ENCODE results near the gene ILRUN. TPM values are rescaled to one million over a fixed set of nuclear protein-coding genes. Genes with fewer than 3 reads are reported as not detected.

Gene ILRUN
- total and polyA plus RNA-seq, 2 of the 8 experiments (the other 6 are each of a cell fraction or from before 2014, with no cell fraction given), result 39.2 to 81.2 TPM

- TF ChIP-seq, protein P1, sequence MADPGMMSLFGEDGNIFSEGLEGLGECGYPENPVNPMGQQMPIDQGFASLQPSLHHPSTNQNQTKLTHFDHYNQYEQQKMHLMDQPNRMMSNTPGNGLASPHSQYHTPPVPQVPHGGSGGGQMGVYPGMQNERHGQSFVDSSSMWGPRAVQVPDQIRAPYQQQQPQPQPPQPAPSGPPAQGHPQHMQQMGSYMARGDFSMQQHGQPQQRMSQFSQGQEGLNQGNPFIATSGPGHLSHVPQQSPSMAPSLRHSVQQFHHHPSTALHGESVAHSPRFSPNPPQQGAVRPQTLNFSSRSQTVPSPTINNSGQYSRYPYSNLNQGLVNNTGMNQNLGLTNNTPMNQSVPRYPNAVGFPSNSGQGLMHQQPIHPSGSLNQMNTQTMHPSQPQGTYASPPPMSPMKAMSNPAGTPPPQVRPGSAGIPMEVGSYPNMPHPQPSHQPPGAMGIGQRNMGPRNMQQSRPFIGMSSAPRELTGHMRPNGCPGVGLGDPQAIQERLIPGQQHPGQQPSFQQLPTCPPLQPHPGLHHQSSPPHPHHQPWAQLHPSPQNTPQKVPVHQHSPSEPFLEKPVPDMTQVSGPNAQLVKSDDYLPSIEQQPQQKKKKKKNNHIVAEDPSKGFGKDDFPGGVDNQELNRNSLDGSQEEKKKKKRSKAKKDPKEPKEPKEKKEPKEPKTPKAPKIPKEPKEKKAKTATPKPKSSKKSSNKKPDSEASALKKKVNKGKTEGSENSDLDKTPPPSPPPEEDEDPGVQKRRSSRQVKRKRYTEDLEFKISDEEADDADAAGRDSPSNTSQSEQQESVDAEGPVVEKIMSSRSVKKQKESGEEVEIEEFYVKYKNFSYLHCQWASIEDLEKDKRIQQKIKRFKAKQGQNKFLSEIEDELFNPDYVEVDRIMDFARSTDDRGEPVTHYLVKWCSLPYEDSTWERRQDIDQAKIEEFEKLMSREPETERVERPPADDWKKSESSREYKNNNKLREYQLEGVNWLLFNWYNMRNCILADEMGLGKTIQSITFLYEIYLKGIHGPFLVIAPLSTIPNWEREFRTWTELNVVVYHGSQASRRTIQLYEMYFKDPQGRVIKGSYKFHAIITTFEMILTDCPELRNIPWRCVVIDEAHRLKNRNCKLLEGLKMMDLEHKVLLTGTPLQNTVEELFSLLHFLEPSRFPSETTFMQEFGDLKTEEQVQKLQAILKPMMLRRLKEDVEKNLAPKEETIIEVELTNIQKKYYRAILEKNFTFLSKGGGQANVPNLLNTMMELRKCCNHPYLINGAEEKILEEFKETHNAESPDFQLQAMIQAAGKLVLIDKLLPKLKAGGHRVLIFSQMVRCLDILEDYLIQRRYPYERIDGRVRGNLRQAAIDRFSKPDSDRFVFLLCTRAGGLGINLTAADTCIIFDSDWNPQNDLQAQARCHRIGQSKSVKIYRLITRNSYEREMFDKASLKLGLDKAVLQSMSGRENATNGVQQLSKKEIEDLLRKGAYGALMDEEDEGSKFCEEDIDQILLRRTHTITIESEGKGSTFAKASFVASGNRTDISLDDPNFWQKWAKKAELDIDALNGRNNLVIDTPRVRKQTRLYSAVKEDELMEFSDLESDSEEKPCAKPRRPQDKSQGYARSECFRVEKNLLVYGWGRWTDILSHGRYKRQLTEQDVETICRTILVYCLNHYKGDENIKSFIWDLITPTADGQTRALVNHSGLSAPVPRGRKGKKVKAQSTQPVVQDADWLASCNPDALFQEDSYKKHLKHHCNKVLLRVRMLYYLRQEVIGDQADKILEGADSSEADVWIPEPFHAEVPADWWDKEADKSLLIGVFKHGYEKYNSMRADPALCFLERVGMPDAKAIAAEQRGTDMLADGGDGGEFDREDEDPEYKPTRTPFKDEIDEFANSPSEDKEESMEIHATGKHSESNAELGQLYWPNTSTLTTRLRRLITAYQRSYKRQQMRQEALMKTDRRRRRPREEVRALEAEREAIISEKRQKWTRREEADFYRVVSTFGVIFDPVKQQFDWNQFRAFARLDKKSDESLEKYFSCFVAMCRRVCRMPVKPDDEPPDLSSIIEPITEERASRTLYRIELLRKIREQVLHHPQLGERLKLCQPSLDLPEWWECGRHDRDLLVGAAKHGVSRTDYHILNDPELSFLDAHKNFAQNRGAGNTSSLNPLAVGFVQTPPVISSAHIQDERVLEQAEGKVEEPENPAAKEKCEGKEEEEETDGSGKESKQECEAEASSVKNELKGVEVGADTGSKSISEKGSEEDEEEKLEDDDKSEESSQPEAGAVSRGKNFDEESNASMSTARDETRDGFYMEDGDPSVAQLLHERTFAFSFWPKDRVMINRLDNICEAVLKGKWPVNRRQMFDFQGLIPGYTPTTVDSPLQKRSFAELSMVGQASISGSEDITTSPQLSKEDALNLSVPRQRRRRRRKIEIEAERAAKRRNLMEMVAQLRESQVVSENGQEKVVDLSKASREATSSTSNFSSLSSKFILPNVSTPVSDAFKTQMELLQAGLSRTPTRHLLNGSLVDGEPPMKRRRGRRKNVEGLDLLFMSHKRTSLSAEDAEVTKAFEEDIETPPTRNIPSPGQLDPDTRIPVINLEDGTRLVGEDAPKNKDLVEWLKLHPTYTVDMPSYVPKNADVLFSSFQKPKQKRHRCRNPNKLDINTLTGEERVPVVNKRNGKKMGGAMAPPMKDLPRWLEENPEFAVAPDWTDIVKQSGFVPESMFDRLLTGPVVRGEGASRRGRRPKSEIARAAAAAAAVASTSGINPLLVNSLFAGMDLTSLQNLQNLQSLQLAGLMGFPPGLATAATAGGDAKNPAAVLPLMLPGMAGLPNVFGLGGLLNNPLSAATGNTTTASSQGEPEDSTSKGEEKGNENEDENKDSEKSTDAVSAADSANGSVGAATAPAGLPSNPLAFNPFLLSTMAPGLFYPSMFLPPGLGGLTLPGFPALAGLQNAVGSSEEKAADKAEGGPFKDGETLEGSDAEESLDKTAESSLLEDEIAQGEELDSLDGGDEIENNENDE (IDR thresholded peaks at IDR 0.05; ENCODE audit: insufficient replicate concordance, low read length), result no peak
- no peak for TF ChIP-seq EP300 (IDR thresholded peaks at IDR 0.05; ENCODE audit: borderline replicate concordance in 1 of 2, low read depth in 2 of 2, low read length in 2 of 2)
- no peak for TF ChIP-seq CBX8 (IDR thresholded peaks at IDR 0.05; ENCODE audit: borderline replicate concordance, low read depth, low read length)
- TF ChIP-seq, protein P2, sequence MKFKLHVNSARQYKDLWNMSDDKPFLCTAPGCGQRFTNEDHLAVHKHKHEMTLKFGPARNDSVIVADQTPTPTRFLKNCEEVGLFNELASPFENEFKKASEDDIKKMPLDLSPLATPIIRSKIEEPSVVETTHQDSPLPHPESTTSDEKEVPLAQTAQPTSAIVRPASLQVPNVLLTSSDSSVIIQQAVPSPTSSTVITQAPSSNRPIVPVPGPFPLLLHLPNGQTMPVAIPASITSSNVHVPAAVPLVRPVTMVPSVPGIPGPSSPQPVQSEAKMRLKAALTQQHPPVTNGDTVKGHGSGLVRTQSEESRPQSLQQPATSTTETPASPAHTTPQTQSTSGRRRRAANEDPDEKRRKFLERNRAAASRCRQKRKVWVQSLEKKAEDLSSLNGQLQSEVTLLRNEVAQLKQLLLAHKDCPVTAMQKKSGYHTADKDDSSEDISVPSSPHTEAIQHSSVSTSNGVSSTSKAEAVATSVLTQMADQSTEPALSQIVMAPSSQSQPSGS (IDR thresholded peaks at IDR 0.05; ENCODE audit: low read length), result no peak
These were observed 15.6 kb downstream of the ILRUN start (continued) for GRCh38 chr6:34680802-34681515.
